K562 (cell line): ENCODE data around the gene OLFM3. TPM values are rescaled to one million over a fixed set of nuclear protein-coding genes. Genes with fewer than 3 reads are reported as not detected.

Experiments used
- ATAC-seq: fragments of 200-7000 bp; cut with Tn5 transposase; 3 replicates; pipeline ENCODE4 v1.9.1; 2020; ENCODE audit warnings: moderate library complexity
- BruUV-seq: library from RNA; stranded (reverse); fragments of 400-500 nt; replicated peaks from 2 replicates; lab custom pipeline; 2021; lab: Mats Ljungman, UMichigan
- CTCF ChIA-PET: fragments of 300-600 bp; formaldehyde crosslinking; extraction: SDS; loops from one replicate; lab custom pipeline; 2021; ENCODE audit warnings: low intra/inter-chr PET ratio; lab: Yijun Ruan, JAX
- POLR2A ChIA-PET: fragments of 300-600, 350-650 bp; sonication (Branson Sonifier 250); formaldehyde crosslinking; extraction: SDS; loops from one replicate; lab custom pipeline; 2021; ENCODE audit warnings: antibody characterized with exemption, inconsistent platforms; lab: Yijun Ruan, JAX
- DNase-seq, 4 experiments: peaks; one replicate each; pipeline versions ENCODE4 v3.0.0 to v3.0.0-alpha.2; 2011 to 2018; ENCODE audit warnings: low spot score in 3 of 4, mixed read lengths in 3 of 4; ENCODE audit errors: extremely low read depth in 1 of 4
- FAIRE-seq: peaks from 2 replicates; lab custom pipeline; 2011; peaks lifted over from hg19 to GRCh38; lab: Jason Lieb, UNC
- H2AFZ ChIP-seq: 2 replicates; pipeline ENCODE4 v1.6.0; 2011; ENCODE audit warnings: low read depth, low read length, control low read depth, inconsistent platforms
- H3K27ac ChIP-seq: fragments of 200-600 bp; 3 replicates; pipeline ENCODE4 v1.8.0; 2011; ENCODE audit warnings: low read depth, mild to moderate bottlenecking, control low read depth, inconsistent platforms, low read length, moderate library complexity, mixed read lengths; ENCODE audit errors: extremely low read depth
- H3K27me3 ChIP-seq, 2 experiments: fragments of 300-600 bp in 1 of 2; 2 replicates in 1 of 2; 3 replicates in 1 of 2; pipeline versions ENCODE4 v1.6.0 to v1.8.0; 2011; ENCODE audit warnings: inconsistent platforms in 2 of 2, low read length in 2 of 2, mild to moderate bottlenecking in 1 of 2, mixed read lengths in 1 of 2, moderate library complexity in 1 of 2; ENCODE audit not compliant: control insufficient read depth in 2 of 2, insufficient read depth in 2 of 2
- H3K36me3 ChIP-seq: fragments of 300-600 bp; 3 replicates; pipeline ENCODE4 v1.8.0; 2011; ENCODE audit warnings: mild to moderate bottlenecking, low read length, inconsistent platforms; ENCODE audit not compliant: control insufficient read depth, insufficient read depth
- H3K4me1 ChIP-seq, 2 experiments: fragments of 200-600 bp in 1 of 2; replicated peaks in 1 of 2; 2 replicates in 1 of 2; 3 replicates in 1 of 2; pipeline versions ENCODE4 v1.5.1 to v1.8.0; 2011; ENCODE audit warnings: inconsistent platforms in 2 of 2, low read length in 2 of 2, mild to moderate bottlenecking in 1 of 2, mixed read lengths in 1 of 2, moderate library complexity in 1 of 2; ENCODE audit not compliant: control insufficient read depth in 2 of 2, insufficient read depth in 2 of 2
- H3K4me2 ChIP-seq: 2 replicates; pipeline ENCODE4 v1.6.1; 2011; ENCODE audit warnings: low read length, control low read depth, inconsistent platforms, mixed read lengths; ENCODE audit not compliant: insufficient read depth
- H3K4me3 ChIP-seq: fragments of 200-600 bp; sonication (generic), shearing (Covaris generic); 2 replicates; pipeline ENCODE4 v1.5.1; 2016; ENCODE audit warnings: control low read depth, inconsistent platforms
- H3K79me2 ChIP-seq: fragments of 200-600 bp; 3 replicates; pipeline ENCODE4 v1.8.0; 2011; ENCODE audit warnings: low read length, inconsistent platforms; ENCODE audit not compliant: control insufficient read depth, insufficient read depth
- H3K9ac ChIP-seq, 2 experiments: 2 replicates each; pipeline versions ENCODE4 v1.6.0 to v1.6.1; 2011; ENCODE audit warnings: low read depth in 2 of 2, low read length in 2 of 2, control low read depth in 1 of 2, inconsistent platforms in 1 of 2, mild to moderate bottlenecking in 1 of 2, mixed read lengths in 1 of 2; ENCODE audit not compliant: insufficient read depth in 1 of 2
- H3K9me1 ChIP-seq: one replicate; pipeline ENCODE4 v1.6.0; 2011; ENCODE audit warnings: inconsistent platforms, mild to moderate bottlenecking, low read length, moderate library complexity; ENCODE audit not compliant: control insufficient read depth, insufficient read depth
- H3K9me3 ChIP-seq: replicated peaks from 2 replicates; pipeline ENCODE4 v1.5.1; 2011; ENCODE audit warnings: low read depth, low read length, inconsistent platforms; ENCODE audit not compliant: control insufficient read depth, insufficient read depth
- H4K20me1 ChIP-seq: replicated peaks from 2 replicates; pipeline ENCODE4 v1.6.1; 2011; ENCODE audit warnings: low read length, inconsistent platforms, mixed read lengths; ENCODE audit not compliant: control insufficient read depth, insufficient read depth
- CEBPG ChIP-seq, 3 experiments: fragments of 200-800 bp in 1 of 3; sonication (Bioruptor generic) in 1 of 3; sonication (generic) in 1 of 3; formaldehyde crosslinking in 1 of 3; IDR thresholded peaks in 2 of 3; conservative IDR thresholded peaks in 1 of 3; 2 replicates each; pipeline versions ENCODE4 v1.6.1 to v1.8.0; 2016 to 2022; ENCODE audit warnings: missing compliant biosample characterization in 2 of 3, missing genetic modification characterization in 2 of 3, mild to moderate bottlenecking in 1 of 3, missing genetic modification reagents in 1 of 3
- DIDO1 ChIP-seq: fragments of 450-650 bp; IDR thresholded peaks from 2 replicates; pipeline ENCODE4 v1.6.1; 2016; ENCODE audit warnings: low read depth, missing biosample characterization, missing genetic modification characterization
- MAFK ChIP-seq: IDR thresholded peaks from 2 replicates; pipeline ENCODE4 v1.6.1; 2011; ENCODE audit warnings: low read length, improper control_type of control experiment
- MTA3 ChIP-seq: fragments of 450-650 bp; formaldehyde crosslinking; IDR thresholded peaks from 2 replicates; pipeline ENCODE4 v1.6.1; 2017; ENCODE audit warnings: mild to moderate bottlenecking, borderline replicate concordance
- NFYB ChIP-seq: IDR thresholded peaks from 2 replicates; pipeline ENCODE4 v1.6.1; 2011; ENCODE audit warnings: mild to moderate bottlenecking, moderate library complexity; ENCODE audit not compliant: insufficient read length; ENCODE audit errors: extremely low read depth
- NR2C1 ChIP-seq, 2 experiments: fragments of 450-650 bp; IDR thresholded peaks; 2 replicates each; pipeline ENCODE4 v1.6.1; 2017; ENCODE audit warnings: mild to moderate bottlenecking in 2 of 2, antibody characterized with exemption in 1 of 2, inconsistent platforms in 1 of 2, missing compliant biosample characterization in 1 of 2, missing genetic modification characterization in 1 of 2
- RCOR1 ChIP-seq, 2 experiments: IDR thresholded peaks; 2 replicates each; pipeline ENCODE4 v1.6.1; 2012; ENCODE audit warnings: low read depth in 2 of 2, low read length in 2 of 2, borderline replicate concordance in 1 of 2, improper control_type of control experiment in 1 of 2
- ZBTB11 ChIP-seq, 3 experiments: fragments of 200-800 bp in 1 of 3; fragments of 250-450 bp in 1 of 3; fragments of 450-650 bp in 1 of 3; sonication (Bioruptor Pico) in 1 of 3; sonication (Bioruptor generic) in 1 of 3; formaldehyde crosslinking in 1 of 3; IDR thresholded peaks; 2 replicates each; pipeline versions ENCODE4 v1.6.1 to v1.8.0; 2016 to 2022; ENCODE audit warnings: mild to moderate bottlenecking in 2 of 3, missing genetic modification characterization in 2 of 3, missing compliant biosample characterization in 1 of 3, moderate library complexity in 1 of 3
- ZNF639 ChIP-seq, 2 experiments: fragments of 200-800 bp in 1 of 2; sonication (Bioruptor generic) in 1 of 2; sonication (generic) in 1 of 2; formaldehyde crosslinking in 1 of 2; IDR thresholded peaks in 1 of 2; conservative IDR thresholded peaks in 1 of 2; 2 replicates each; pipeline versions ENCODE4 v1.5.0 to v1.6.1; 2016 to 2020; ENCODE audit warnings: missing compliant biosample characterization in 1 of 2, missing genetic modification characterization in 1 of 2, missing genetic modification reagents in 1 of 2
- ZNF644 ChIP-seq: fragments of 200-800 bp; sonication (Bioruptor generic); IDR thresholded peaks from 2 replicates; pipeline ENCODE4 v1.6.1; 2016; ENCODE audit warnings: low read depth, missing genetic modification characterization, missing compliant biosample characterization
- ZNF766 ChIP-seq: fragments of 200-800 bp; sonication (Bioruptor generic); conservative IDR thresholded peaks from 2 replicates; pipeline ENCODE4 v1.6.1; 2016; ENCODE audit warnings: missing genetic modification characterization, missing compliant biosample characterization
- WGBS: fragments of 100-300 bp; shearing (Covaris generic); methylation state at CpG from one replicate; pipeline ENCODE4 v1.1.6; 2016; ENCODE audit warnings: low coverage, mixed read lengths; ENCODE audit not compliant: insufficient coverage; ENCODE audit errors: missing lambda C conversion rate; 5-methylcytosine and 5-hydroxymethylcytosine counted together
- in situ Hi-C: fragments of 300-500 bp; cut with MboI; formaldehyde crosslinking; loops from 4 replicates; pipeline ENCODE4 v1.15.0; 2018; ENCODE audit warnings: inconsistent platforms, mixed read lengths
- intact Hi-C: fragments of 100-400 bp; cut with micrococcal nuclease; formaldehyde crosslinking; loops from 2 replicates; pipeline ENCODE4 v1.14.2; 2022
- polyA plus RNA-seq, 8 experiments: library from polyadenylated mRNA; depleted of rRNA in 4 of 8; stranded (reverse) in 5 of 8; unstranded in 3 of 8; fragments of >200 nt; fragmentation: Nextera tagmentation in 2 of 8; fragmentation: Illumina TruSeq in 1 of 8; extraction: Ambion mirVana in 2 of 8; extraction: Trizol in 1 of 8; gene quantifications; 2 replicates each; pipeline versions ENCODE4 v1.2.1 to v1.2.3, GENCODE V29; 2011 to 2014; ENCODE audit warnings: inconsistent platforms in 1 of 8, missing spikeins in 1 of 8
- total RNA-seq, 7 experiments: library from RNA; depleted of rRNA in 6 of 7; stranded (reverse); fragments of >200 nt in 6 of 7; fragmentation: Illumina TruSeq in 2 of 7; extraction: Trizol in 2 of 7; gene quantifications; 2 replicates each; pipeline versions ENCODE4 v1.2.1 to v1.2.3, GENCODE V29; 2011 to 2021; ENCODE audit warnings: low replicate concordance in 1 of 7

Gene OLFM3
- total and polyA plus RNA-seq, 9 of the 15 experiments (the other 6 are each of a cell fraction or from before 2014, with no cell fraction given): 0.07 TPM; not detected in 8

- TF ChIP-seq ZBTB11 (CRISPR knock-in tag; IDR thresholded peaks at IDR 0.05): no peak
- TF ChIP-seq RCOR1 (IDR thresholded peaks at IDR 0.05; ENCODE audit: borderline replicate concordance in 1 of 2, low read depth in 2 of 2, low read length in 2 of 2): no peak
- no peak for TF ChIP-seq MAFK
- no peak for TF ChIP-seq CEBPG (CRISPR knock-in tag; IDR thresholded peaks at IDR 0.05)
- TF ChIP-seq CEBPG (tag; conservative IDR thresholded peaks at IDR 0.05 in 1 of 2, IDR thresholded peaks at IDR 0.05 in 1 of 2): no peak
- no peak for TF ChIP-seq MTA3
- no peak for TF ChIP-seq DIDO1 (tag)
These were observed 136.8 kb downstream of the OLFM3 start (continued) for GRCh38 chr1:101859941-101860340.

GRCh38 chr1:101854271-101854670, 142.5 kb downstream of the OLFM3 start:
- ChIA-PET POLR2A (no interaction called here), CTCF (no interaction called here)
- Histone ChIP-seq H3K9me1 (no peaks in the 10 kb centered on the region), H3K9me3 (0 out of 2 replicates have a peak, but pooled peaks cover 2% of the 10 kb centered on the region), H3K9ac (no peak overlapping the region), H3K36me3 (no peaks in the 10 kb centered on the region), H2AFZ (no peak overlapping the region), H3K27me3 (no peaks in the 10 kb centered on the region), H3K4me3 (no peak overlapping the region), H4K20me1 (no peaks in the 10 kb centered on the region), H3K79me2 (no peaks in the 10 kb centered on the region), H3K27ac (no peak overlapping the region), H3K4me2 (no peak overlapping the region), H3K4me1 (no peaks in the 10 kb centered on the region)
- WGBS: 0% methylated on average over 3 of the region's 3 CpGs
- BruUV-seq: no TSS peak
- no peak for ATAC-seq
- in situ Hi-C loops: no loop called here
- TF ChIP-seq ZNF644: no peak
- TF ChIP-seq NFYB: no peak
- no peak for TF ChIP-seq NR2C1 (IDR thresholded peaks at IDR 0.05)
- no peak for TF ChIP-seq NR2C1 (tag; IDR thresholded peaks at IDR 0.05)
- TF ChIP-seq ZNF639 (CRISPR knock-in tag; conservative IDR thresholded peaks at IDR 0.05 in 1 of 2, IDR thresholded peaks at IDR 0.05 in 1 of 2): no peak
- no peak for TF ChIP-seq ZNF766 (CRISPR knock-in tag)
- no peak for FAIRE-seq
- intact Hi-C loops: no loop called here
- no peak for DNase-seq
